Measurements from ENCODE around the gene SIK2. TPM values are rescaled to one million over a fixed set of nuclear protein-coding genes. Genes with fewer than 3 reads are reported as not detected.

SIK2 gene
- polyA plus RNA-seq, 1 donor from 2014 or later = 9.0 TPM

DNA sequence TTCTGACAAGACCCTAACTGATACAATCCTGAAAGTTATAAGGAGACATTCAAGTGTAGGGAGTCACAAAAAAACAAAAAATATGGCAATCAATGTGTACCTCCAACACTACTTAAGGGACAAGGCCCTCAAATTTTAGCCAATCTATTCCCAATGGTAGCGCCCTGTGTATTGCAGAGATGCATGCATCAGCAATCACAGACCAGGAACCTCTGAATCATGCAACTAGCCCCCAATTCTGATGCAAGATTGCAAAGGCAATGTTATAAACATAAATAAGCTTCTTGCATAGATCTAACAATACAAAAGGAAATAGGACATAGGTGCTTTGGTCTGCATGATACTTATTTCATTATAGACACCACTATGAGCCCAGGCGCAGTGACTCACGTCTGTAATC lies 29.7 kb upstream of the SIK2 start:
- Histone ChIP-seq H3K36me3 (ENCODE audit: insufficient read depth, low read length) (no peaks in the 10 kb centered on the region), H3K9ac (ENCODE audit: low read length) (no peak overlapping the region), H2AFZ (ENCODE audit: low read depth, low read length) (no peak overlapping the region), H3F3A (ENCODE audit: insufficient read depth, low read length, poor library complexity, severe bottlenecking) (no peaks in the 10 kb centered on the region), H3K27ac (ENCODE audit: low read length) (no peak overlapping the region), H3K4me2 (ENCODE audit: low read length) (no peak overlapping the region), H3K9me2 (ENCODE audit: insufficient read depth, low read length) (no peaks in the 10 kb centered on the region), H3K79me2 (replicated peaks; ENCODE audit: insufficient read depth, low read length) (no peaks in the 10 kb centered on the region), H4K20me1 (ENCODE audit: insufficient read depth) (no peaks in the 10 kb centered on the region), H3K4me3 (ENCODE audit: low read length) (no peak overlapping the region), H3K27me3 (ENCODE audit: insufficient read depth, low read depth, low read length) (no peaks in the 10 kb centered on the region), H3K9me3 (ENCODE audit: low read length) (no peaks in the 10 kb centered on the region)
- TF ChIP-seq TAF1 (IDR thresholded peaks at IDR 0.05; ENCODE audit: low read depth) = no peak
- no peak for TF ChIP-seq RAD21 (conservative IDR thresholded peaks at IDR 0.05)
- TF ChIP-seq, protein P1, sequence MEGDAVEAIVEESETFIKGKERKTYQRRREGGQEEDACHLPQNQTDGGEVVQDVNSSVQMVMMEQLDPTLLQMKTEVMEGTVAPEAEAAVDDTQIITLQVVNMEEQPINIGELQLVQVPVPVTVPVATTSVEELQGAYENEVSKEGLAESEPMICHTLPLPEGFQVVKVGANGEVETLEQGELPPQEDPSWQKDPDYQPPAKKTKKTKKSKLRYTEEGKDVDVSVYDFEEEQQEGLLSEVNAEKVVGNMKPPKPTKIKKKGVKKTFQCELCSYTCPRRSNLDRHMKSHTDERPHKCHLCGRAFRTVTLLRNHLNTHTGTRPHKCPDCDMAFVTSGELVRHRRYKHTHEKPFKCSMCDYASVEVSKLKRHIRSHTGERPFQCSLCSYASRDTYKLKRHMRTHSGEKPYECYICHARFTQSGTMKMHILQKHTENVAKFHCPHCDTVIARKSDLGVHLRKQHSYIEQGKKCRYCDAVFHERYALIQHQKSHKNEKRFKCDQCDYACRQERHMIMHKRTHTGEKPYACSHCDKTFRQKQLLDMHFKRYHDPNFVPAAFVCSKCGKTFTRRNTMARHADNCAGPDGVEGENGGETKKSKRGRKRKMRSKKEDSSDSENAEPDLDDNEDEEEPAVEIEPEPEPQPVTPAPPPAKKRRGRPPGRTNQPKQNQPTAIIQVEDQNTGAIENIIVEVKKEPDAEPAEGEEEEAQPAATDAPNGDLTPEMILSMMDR (IDR thresholded peaks at IDR 0.05; ENCODE audit: poor library complexity, severe bottlenecking) = no peak
- no peak for TF ChIP-seq EZH2 (IDR thresholded peaks at IDR 0.05; ENCODE audit: borderline replicate concordance, insufficient read depth, low read length, poor library complexity, severe bottlenecking)

DNA sequence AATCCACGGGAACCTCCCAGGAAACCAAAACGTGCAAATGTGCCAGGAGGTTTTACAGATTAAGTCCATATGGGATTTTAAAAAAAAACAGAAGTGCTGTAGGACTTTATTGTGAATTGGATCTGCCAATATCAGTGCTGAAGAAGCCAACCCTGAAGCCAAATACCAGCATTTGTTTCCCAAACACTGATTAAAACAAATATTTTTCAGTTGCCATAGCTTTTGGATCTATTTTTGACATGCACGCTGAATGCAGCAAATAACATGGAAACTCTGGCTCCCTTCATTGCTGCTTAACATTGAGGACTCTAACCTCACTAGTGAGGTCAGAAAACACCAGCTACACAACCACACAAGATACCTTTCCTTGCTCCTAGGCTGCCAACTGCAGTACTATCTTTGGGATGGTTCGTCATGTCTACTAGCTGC lies 28.4 kb upstream of the SIK2 start:
- no peak overlapping the region for H3K27ac ChIP-seq (ENCODE audit: low read length)
- H2AFZ ChIP-seq (ENCODE audit: low read depth, low read length) = no peak overlapping the region
- H3K4me2 ChIP-seq (ENCODE audit: low read length) = no peak overlapping the region

More for the DNA sequence above, 28.4 kb upstream of the SIK2 start:
- no peak overlapping the region for H3K4me3 ChIP-seq (ENCODE audit: low read length)
- H4K20me1 ChIP-seq (ENCODE audit: insufficient read depth) = no peaks in the 10 kb centered on the region
- H3K27me3 ChIP-seq (ENCODE audit: insufficient read depth, low read depth, low read length) = no peaks in the 10 kb centered on the region
- H3K9me3 ChIP-seq (ENCODE audit: low read length) = no peaks in the 10 kb centered on the region
- no peaks in the 10 kb centered on the region for H3K36me3 ChIP-seq (ENCODE audit: insufficient read depth, low read length)
- H3K9ac ChIP-seq (ENCODE audit: low read length) = no peak overlapping the region
- no peaks in the 10 kb centered on the region for H3F3A ChIP-seq (ENCODE audit: insufficient read depth, low read length, poor library complexity, severe bottlenecking)
- no peak for TF ChIP-seq POLR2AphosphoS5 (IDR thresholded peaks at IDR 0.05)
- TF ChIP-seq, protein P2, sequence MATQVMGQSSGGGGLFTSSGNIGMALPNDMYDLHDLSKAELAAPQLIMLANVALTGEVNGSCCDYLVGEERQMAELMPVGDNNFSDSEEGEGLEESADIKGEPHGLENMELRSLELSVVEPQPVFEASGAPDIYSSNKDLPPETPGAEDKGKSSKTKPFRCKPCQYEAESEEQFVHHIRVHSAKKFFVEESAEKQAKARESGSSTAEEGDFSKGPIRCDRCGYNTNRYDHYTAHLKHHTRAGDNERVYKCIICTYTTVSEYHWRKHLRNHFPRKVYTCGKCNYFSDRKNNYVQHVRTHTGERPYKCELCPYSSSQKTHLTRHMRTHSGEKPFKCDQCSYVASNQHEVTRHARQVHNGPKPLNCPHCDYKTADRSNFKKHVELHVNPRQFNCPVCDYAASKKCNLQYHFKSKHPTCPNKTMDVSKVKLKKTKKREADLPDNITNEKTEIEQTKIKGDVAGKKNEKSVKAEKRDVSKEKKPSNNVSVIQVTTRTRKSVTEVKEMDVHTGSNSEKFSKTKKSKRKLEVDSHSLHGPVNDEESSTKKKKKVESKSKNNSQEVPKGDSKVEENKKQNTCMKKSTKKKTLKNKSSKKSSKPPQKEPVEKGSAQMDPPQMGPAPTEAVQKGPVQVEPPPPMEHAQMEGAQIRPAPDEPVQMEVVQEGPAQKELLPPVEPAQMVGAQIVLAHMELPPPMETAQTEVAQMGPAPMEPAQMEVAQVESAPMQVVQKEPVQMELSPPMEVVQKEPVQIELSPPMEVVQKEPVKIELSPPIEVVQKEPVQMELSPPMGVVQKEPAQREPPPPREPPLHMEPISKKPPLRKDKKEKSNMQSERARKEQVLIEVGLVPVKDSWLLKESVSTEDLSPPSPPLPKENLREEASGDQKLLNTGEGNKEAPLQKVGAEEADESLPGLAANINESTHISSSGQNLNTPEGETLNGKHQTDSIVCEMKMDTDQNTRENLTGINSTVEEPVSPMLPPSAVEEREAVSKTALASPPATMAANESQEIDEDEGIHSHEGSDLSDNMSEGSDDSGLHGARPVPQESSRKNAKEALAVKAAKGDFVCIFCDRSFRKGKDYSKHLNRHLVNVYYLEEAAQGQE (IDR thresholded peaks at IDR 0.05; ENCODE audit: borderline replicate concordance) = no peak
- TF ChIP-seq RAD21 (conservative IDR thresholded peaks at IDR 0.05) = no peak
- TF ChIP-seq EP300 (conservative IDR thresholded peaks at IDR 0.05; ENCODE audit: poor library complexity, severe bottlenecking) = no peak
- no peak for TF ChIP-seq TAF1 (IDR thresholded peaks at IDR 0.05; ENCODE audit: low read depth)
- TF ChIP-seq EZH2 (IDR thresholded peaks at IDR 0.05; ENCODE audit: borderline replicate concordance, insufficient read depth, low read length, poor library complexity, severe bottlenecking) = no peak
- H3K79me2 ChIP-seq (replicated peaks; ENCODE audit: insufficient read depth, low read length) = no peaks in the 10 kb centered on the region
- H3K9me2 ChIP-seq (ENCODE audit: insufficient read depth, low read length) = no peaks in the 10 kb centered on the region

Measured in neural cell (in vitro differentiated cells).